Activated T-helper 1 cell treated with anti-CD3 and anti-CD28 coated beads, Interleukin-12 subunit alpha, Interleukin-12 subunit beta, Interleukin-2, Interleukin-4 antibody, amounts not matched to agents 30 ng/mL and 10 ng/mL and 1 ng/mL, durations not matched to agents 14 hours and 24 hours and 36 hours (primary cell): ENCODE data around the gene AGK. TPM values are rescaled to one million over a fixed set of nuclear protein-coding genes. Genes with fewer than 3 reads are reported as not detected.
A peak's percentile ranks its signal among the peaks of the same experiment; 100 is the strongest.

Experiments used
- DNase-seq: peaks from one replicate; pipeline ENCODE4 v3.0.0; 2021; ENCODE audit warnings: low spot score
- H3K27ac Mint-ChIP-seq: one replicate; pipeline ENCODE4 v1.8.0; 2021; ENCODE audit warnings: mild to moderate bottlenecking, mixed read lengths
- H3K27me3 Mint-ChIP-seq: one replicate; pipeline ENCODE4 v1.8.0; 2022; ENCODE audit warnings: mild to moderate bottlenecking, moderate library complexity, mixed read lengths; ENCODE audit not compliant: insufficient read depth
- H3K36me3 Mint-ChIP-seq: one replicate; pipeline ENCODE4 v1.8.0; 2021; ENCODE audit warnings: low read depth, mixed read lengths
- H3K4me1 Mint-ChIP-seq: one replicate; pipeline ENCODE4 v1.8.0; 2021; ENCODE audit warnings: low read depth, mixed read lengths
- H3K4me3 Mint-ChIP-seq: one replicate; pipeline ENCODE4 v1.8.0; 2021; ENCODE audit warnings: mild to moderate bottlenecking, moderate library complexity, mixed read lengths
- H3K9me3 Mint-ChIP-seq: one replicate; pipeline ENCODE4 v1.8.0; 2021; ENCODE audit warnings: mixed read lengths
- intact Hi-C: fragments of 100-400 bp; cut with micrococcal nuclease; formaldehyde crosslinking; loops from one replicate; pipeline ENCODE4 v1.15.1; 2024
- total RNA-seq: library from RNA; stranded (reverse); gene quantifications from 2 replicates; pipeline ENCODE4 v1.2.3, GENCODE V29; 2022

Gene AGK
- total RNA-seq, 1 donor from 2014 or later, result 179 TPM

DNA sequence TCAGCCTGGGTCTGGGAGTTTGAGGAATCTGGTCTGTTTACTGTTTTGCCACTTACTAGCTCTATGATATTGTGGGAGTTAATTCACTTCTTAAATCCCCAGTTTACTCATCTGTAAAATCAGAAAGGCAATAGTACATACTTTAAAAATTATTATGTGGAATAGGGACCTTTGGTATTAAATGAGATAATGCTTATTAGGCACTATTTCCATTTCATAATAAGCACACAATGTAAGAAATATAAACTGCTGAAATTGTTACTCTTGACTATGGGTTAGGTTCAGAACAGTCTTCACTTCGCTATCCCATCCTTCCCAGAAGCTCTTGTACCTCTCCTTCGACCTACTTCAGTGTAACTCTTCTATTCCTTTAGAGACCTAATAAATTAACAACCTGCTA, 47.2 kb downstream of the AGK start:
- no peak overlapping the region for H3K4me3 Mint-ChIP-seq
- DNase-seq, result no peak
- peaks cover 56% of the 10 kb centered on the region for H3K36me3 Mint-ChIP-seq
- H3K27me3 Mint-ChIP-seq, result no peaks in the 10 kb centered on the region
- intact Hi-C loops, result no loop called here
- H3K27ac Mint-ChIP-seq, result no peak overlapping the region
- peaks cover 19% of the 10 kb centered on the region for H3K4me1 Mint-ChIP-seq
- no peaks in the 10 kb centered on the region for H3K9me3 Mint-ChIP-seq

DNA sequence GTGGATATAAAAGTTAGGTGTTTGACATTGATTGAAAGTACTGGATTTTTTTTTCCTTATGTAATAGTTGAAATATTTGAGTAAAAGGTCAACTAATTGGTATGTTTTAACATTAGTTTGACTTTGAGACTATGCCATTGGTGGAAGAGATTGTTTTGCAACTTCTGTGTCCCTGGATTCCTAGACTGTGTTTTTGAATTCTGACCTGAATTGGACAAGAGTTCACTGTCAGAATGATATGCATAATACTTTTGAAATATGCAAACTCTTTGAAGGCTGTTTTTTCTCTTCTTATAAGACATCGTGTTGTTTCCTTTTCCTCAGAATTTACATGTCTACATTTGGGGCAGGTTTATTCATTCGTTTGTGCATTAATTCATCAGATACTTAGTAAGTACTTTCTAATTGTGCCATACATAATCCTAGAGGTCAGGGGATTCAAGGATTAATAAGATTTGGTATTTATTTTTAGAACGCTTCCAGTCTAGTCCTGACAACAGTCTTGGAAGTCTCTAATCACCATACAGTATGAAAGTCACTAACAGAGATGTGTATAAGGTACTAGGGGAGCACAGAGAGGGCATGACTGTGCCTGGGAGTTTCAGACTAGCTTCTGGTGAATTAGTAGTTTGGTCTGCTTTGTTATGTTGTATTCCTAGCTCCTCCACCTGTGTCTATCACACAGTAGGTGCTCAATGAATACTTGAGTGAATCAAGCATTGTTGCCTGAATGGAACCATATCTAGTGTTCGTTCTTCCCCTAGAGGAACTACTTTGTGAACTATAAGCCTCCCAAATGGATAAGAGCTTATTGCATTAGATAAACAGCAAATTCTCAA, 49.2 kb downstream of the AGK start:
- no peak for DNase-seq
- no peaks in the 10 kb centered on the region for H3K9me3 Mint-ChIP-seq
- intact Hi-C loops, result no loop called here
- H3K27ac Mint-ChIP-seq, result no peak overlapping the region
- no peak overlapping the region for H3K4me3 Mint-ChIP-seq
- peaks cover 51% of the 10 kb centered on the region for H3K36me3 Mint-ChIP-seq
- H3K27me3 Mint-ChIP-seq, result no peaks in the 10 kb centered on the region
- H3K4me1 Mint-ChIP-seq, result peaks cover 16% of the 10 kb centered on the region

GRCh38 chr7:141609576-141609975, 58.4 kb downstream of the AGK start:
- intact Hi-C loops, result no loop called here
- no peak overlapping the region for H3K27ac Mint-ChIP-seq
- H3K4me3 Mint-ChIP-seq, result no peak overlapping the region
- H3K36me3 Mint-ChIP-seq, result peaks cover 50% of the 10 kb centered on the region
- H3K27me3 Mint-ChIP-seq, result no peaks in the 10 kb centered on the region
- H3K9me3 Mint-ChIP-seq, result no peaks in the 10 kb centered on the region
- H3K4me1 Mint-ChIP-seq, result peaks cover 5% of the 10 kb centered on the region
- DNase-seq, result no peak

GRCh38 chr7:141610671-141611070, 59.5 kb downstream of the AGK start:
- Mint-ChIP-seq H3K4me3 (no peak overlapping the region), H3K4me1 (peaks cover 5% of the 10 kb centered on the region), H3K27ac (no peak overlapping the region), H3K27me3 (no peaks in the 10 kb centered on the region), H3K9me3 (no peaks in the 10 kb centered on the region), H3K36me3 (peaks cover 53% of the 10 kb centered on the region)
- intact Hi-C loops, result no loop called here
- no peak for DNase-seq

DNA sequence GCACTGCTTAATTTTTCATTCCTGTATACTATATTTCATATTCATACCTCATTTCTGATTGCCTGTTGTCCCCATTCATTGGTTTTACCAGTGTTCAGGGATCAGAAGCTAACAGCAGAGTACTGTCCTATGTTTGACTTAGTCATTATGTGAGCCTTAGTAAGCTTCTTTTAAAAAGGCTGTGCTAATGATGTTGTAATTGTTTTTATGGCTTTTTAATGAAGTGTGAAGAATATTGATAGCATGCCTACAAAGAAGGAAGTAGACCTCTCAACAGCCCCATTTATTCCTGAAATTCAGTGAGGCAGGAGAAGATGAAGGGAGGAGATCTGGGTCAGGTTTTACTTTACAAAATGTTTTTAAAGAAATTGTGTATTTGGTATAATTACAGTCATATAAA, 61.7 kb downstream of the AGK start:
- no peak for DNase-seq
- H3K36me3 Mint-ChIP-seq, result peaks cover 48% of the 10 kb centered on the region
- H3K4me3 Mint-ChIP-seq, result no peak overlapping the region
- H3K27me3 Mint-ChIP-seq, result no peaks in the 10 kb centered on the region
- H3K9me3 Mint-ChIP-seq, result no peaks in the 10 kb centered on the region
- H3K27ac Mint-ChIP-seq, result no peak overlapping the region
- intact Hi-C loops, result no loop called here
- peaks cover 5% of the 10 kb centered on the region for H3K4me1 Mint-ChIP-seq

DNA sequence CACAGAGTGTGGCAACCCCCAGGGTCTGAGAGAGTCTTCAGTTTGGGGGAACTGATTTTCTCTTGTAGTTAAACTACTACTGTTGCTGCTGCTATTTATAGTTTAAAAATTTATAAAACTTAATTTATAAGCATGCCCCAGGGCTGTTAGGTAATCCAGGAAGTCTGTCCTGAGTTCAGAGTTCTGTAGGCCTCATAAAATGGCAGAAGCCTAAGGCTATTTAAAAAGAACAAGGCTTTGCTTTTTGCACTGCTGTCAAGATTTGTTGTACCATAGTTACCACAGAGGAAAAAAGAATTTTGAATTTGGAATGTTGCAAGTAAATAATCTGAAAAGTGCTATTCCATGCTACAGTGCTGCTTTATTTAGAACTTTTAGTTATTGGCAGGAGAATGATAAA, 66.1 kb downstream of the AGK start:
- Mint-ChIP-seq H3K4me1 (peaks cover 5% of the 10 kb centered on the region), H3K27me3 (no peaks in the 10 kb centered on the region), H3K27ac (no peak overlapping the region), H3K4me3 (no peak overlapping the region), H3K36me3 (peaks cover 41% of the 10 kb centered on the region), H3K9me3 (no peaks in the 10 kb centered on the region)
- no peak for DNase-seq
- intact Hi-C loops, result no loop called here

DNA sequence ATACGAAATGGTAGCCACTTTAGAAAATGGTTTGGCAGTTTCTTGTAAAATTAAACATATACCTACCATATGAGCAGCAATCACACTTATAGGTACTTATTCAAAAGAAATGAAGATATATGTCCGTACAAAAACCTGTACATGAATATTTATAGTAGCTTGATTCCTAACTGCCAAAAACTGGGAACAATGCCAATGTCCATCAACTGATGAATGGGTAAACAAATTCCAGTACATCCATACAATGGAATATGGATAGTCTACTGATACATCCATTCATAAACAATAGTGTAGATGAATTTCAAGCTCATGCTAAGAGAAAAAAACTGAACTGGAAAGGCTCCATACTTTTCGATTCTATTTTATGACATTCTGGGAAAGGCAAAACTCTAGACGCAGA, 68.5 kb downstream of the AGK start:
- H3K4me3 Mint-ChIP-seq, result no peak overlapping the region
- intact Hi-C loops, result no loop called here
- H3K9me3 Mint-ChIP-seq, result no peaks in the 10 kb centered on the region
- H3K27ac Mint-ChIP-seq, result no peak overlapping the region
- peaks cover 51% of the 10 kb centered on the region for H3K36me3 Mint-ChIP-seq
- peaks cover 5% of the 10 kb centered on the region for H3K4me1 Mint-ChIP-seq
- no peaks in the 10 kb centered on the region for H3K27me3 Mint-ChIP-seq
- no peak for DNase-seq

DNA sequence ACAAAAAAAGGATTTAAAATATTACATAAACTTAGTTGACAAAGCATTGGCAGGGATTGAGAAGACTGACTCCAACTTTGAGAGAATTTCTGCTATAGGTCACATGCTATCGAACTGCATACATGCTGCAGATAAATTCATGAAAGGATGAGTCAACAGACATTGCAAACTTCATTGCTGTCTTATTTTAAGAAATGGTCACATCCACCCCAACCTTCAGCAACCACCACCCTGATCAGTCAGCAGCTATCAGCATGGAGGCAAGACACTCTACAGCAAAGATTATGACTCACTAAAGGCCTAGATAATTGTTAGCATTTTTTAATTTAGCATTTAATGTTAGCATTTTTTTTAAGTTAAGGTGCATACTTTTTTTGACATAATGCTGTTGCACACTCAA, 73.6 kb downstream of the AGK start:
- intact Hi-C loops, result no loop called here
- no peaks in the 10 kb centered on the region for H3K27me3 Mint-ChIP-seq
- no peaks in the 10 kb centered on the region for H3K9me3 Mint-ChIP-seq
- no peak for DNase-seq
- no peak overlapping the region for H3K4me3 Mint-ChIP-seq
- H3K4me1 Mint-ChIP-seq, result peaks cover 5% of the 10 kb centered on the region
- peaks cover 60% of the 10 kb centered on the region for H3K36me3 Mint-ChIP-seq
- H3K27ac Mint-ChIP-seq, result no peak overlapping the region

- DNase-seq, result no peak
- Mint-ChIP-seq H3K4me3 (no peak overlapping the region), H3K27me3 (no peaks in the 10 kb centered on the region), H3K36me3 (peaks cover 49% of the 10 kb centered on the region), H3K4me1 (no peaks in the 10 kb centered on the region), H3K9me3 (no peaks in the 10 kb centered on the region), H3K27ac (no peak overlapping the region)
- intact Hi-C loops, result no loop called here
Measured at GRCh38 chr7:141630621-141631020, 79.4 kb downstream of the AGK start.

DNA sequence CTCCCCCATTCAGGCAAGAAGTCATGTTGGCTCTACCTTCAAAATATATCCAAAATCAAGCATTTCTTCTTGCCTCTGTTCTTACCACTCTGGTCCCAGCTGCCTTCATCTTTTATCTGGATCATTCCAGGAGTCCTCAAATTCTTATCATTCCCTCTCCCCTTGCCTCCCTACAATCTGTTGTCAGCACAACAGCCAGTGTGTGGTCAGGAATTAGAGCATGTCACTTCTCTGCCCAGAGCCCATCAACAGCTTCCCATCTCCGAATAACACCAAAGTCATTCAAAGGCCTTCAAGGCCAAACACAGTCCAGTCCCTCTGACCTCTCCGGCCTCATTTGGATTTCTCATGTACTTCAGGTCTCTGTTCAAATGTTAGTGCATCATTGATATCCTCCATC, 80.3 kb downstream of the AGK start:
- no peak overlapping the region for H3K27ac Mint-ChIP-seq

GRCh38 chr7:141634065-141634464, 82.9 kb downstream of the AGK start:
- Mint-ChIP-seq H3K4me3 (no peak overlapping the region), H3K27me3 (no peaks in the 10 kb centered on the region), H3K9me3 (no peaks in the 10 kb centered on the region), H3K36me3 (peaks cover 57% of the 10 kb centered on the region), H3K27ac (no peak overlapping the region), H3K4me1 (no peaks in the 10 kb centered on the region)
- intact Hi-C loops, result no loop called here
- DNase-seq, result no peak

More for the DNA sequence above, 80.3 kb downstream of the AGK start:
- Mint-ChIP-seq H3K9me3 (no peaks in the 10 kb centered on the region), H3K4me1 (no peaks in the 10 kb centered on the region), H3K27me3 (no peaks in the 10 kb centered on the region), H3K36me3 (peaks cover 50% of the 10 kb centered on the region), H3K4me3 (no peak overlapping the region)
- intact Hi-C loops, result no loop called here
- no peak for DNase-seq

- peaks cover 60% of the 10 kb centered on the region for H3K36me3 Mint-ChIP-seq
- intact Hi-C loops, result no loop called here
- H3K4me3 Mint-ChIP-seq, result no peak overlapping the region
- DNase-seq, result no peak
- no peak overlapping the region for H3K27ac Mint-ChIP-seq
- no peaks in the 10 kb centered on the region for H3K27me3 Mint-ChIP-seq
- peaks cover 10% of the 10 kb centered on the region for H3K4me1 Mint-ChIP-seq
- H3K9me3 Mint-ChIP-seq, result no peaks in the 10 kb centered on the region
Measured at GRCh38 chr7:141636053-141636452, 84.8 kb downstream of the AGK start.

GRCh38 chr7:141640239-141640840, 89.1 kb downstream of the AGK start:
- H3K36me3 Mint-ChIP-seq, result peaks cover 55% of the 10 kb centered on the region
- no peak for DNase-seq
- no peaks in the 10 kb centered on the region for H3K9me3 Mint-ChIP-seq
- intact Hi-C loops, result no loop called here
- no peak overlapping the region for H3K4me3 Mint-ChIP-seq
- H3K4me1 Mint-ChIP-seq, result peaks cover 10% of the 10 kb centered on the region
- no peaks in the 10 kb centered on the region for H3K27me3 Mint-ChIP-seq
- H3K27ac Mint-ChIP-seq, result peak overlapping the region; percentile 35
